H7 (cell line): Measurements from ENCODE around the gene CRTC1. TPM values are rescaled to one million over a fixed set of nuclear protein-coding genes. Genes with fewer than 3 reads are reported as not detected.
"Not testable (repeated sequence)": the region's sequence is repeated elsewhere in the genome, so short reads cannot be mapped to it uniquely, and the experiment has no call there.

Experiments
- DNase-seq: peaks from one replicate; pipeline ENCODE4 v3.0.0; 2012
- H3K27me3 ChIP-seq: 2 replicates; pipeline ENCODE4 v1.6.0; 2011; ENCODE audit warnings: mild to moderate bottlenecking, low read length; ENCODE audit not compliant: control insufficient read depth, insufficient read depth
- H3K36me3 ChIP-seq: replicated peaks from 2 replicates; pipeline ENCODE4 v1.5.1; 2011; ENCODE audit warnings: low read length; ENCODE audit not compliant: control insufficient read depth, insufficient read depth
- H3K4me3 ChIP-seq: 2 replicates; pipeline ENCODE4 v1.5.1; 2011; ENCODE audit warnings: low read depth, mild to moderate bottlenecking, control low read depth, low read length, moderate library complexity; ENCODE audit not compliant: insufficient read depth
- total RNA-seq: library from RNA; depleted of rRNA; stranded (reverse); fragments of >200 nt; shearing (Covaris generic); gene quantifications from 2 replicates; pipeline ENCODE4 v1.2.3, GENCODE V29; 2014

CRTC1 gene
- total RNA-seq, 1 experiment from 2014 or later, result 3.7 TPM

DNA sequence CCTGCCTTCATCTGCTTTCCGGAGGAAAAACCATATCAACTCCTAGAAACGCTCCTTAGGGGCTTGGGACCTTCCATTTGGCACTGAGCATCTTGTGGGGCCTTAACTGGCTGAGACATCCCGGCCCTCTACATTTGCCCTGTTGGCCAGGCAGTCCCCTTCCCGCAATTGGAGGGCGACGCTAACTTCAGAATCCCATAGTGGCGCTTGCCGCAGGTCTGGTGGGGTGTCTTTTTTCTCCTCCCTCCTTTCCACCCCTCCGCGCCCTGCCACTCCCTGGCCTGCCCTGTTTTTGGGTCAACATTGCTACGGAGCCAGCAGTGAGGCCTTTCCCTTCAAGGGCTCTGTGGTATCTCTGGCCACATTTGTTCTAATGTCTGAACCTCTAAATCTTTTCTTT is 13.6 kb upstream of the CRTC1 start:
- H3K27me3 ChIP-seq, result no peaks in the 10 kb centered on the region
- H3K4me3 ChIP-seq, result no peak overlapping the region
- no peak for DNase-seq
- no peaks in the 10 kb centered on the region; the same call in 1 of the 2 replicates for H3K36me3 ChIP-seq

DNA sequence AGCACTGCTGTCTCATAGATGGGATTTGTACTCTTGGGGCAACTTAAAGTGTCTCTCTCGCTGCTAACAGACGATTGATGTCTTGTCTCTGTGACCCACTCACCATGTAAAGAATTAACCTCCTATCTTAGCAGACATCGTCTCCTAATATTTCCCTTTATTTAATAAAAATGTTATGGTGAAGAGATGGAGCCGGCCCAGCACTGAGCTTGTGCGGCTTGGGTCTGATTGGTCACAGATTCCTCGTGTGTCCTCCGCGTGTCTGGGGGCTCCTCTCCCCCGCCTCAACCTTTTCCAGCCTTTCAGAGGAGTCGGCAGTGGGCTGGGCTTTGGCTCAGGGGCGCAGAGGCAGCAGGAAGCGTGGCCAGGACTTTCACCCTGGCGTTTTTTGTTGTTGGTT is 13.2 kb upstream of the CRTC1 start:
- no peak overlapping the region for H3K4me3 ChIP-seq
- no peaks in the 10 kb centered on the region for H3K27me3 ChIP-seq
- no peaks in the 10 kb centered on the region; the same call in 1 of the 2 replicates for H3K36me3 ChIP-seq
- no peak for DNase-seq

DNA sequence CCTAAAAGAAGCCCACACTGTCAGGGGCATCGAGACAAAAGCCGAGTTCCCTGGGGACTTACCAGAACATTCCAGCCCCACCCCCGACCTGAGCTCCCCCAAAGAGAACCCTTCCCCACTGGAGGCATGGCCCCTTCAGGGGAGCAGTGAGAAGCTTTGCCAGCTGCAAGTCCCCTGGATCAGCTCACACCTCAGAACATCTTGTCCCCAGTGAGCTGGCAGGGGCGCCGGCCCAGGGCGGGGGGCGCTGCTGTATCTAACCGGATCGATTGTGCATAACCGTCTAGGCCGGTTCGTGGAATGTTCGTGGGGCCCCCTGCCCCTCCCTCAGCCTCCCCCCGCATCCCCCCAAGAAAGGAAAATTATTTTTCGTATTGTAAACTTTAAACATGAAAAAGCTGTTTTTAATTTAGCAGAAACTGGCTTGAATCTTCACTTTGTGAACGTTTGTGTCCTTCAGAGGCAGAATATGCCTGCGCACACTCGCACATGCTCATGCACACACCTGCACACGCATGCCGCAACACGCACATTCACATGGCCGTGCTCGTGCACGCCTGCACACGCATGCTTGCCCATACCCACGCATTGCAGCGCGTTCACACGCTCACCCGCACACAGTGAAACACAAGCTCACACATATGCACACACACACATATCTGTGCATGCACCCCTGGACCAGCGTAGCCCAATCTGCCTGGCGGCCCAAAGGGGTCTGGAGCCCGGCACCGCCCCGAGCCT is 12.0 kb upstream of the CRTC1 start:
- H3K36me3 ChIP-seq, result no peaks in the 10 kb centered on the region; the same call in 1 of the 2 replicates
- peak; percentile 56 for DNase-seq
- no peak overlapping the region for H3K4me3 ChIP-seq
- H3K27me3 ChIP-seq, result no peaks in the 10 kb centered on the region

DNA sequence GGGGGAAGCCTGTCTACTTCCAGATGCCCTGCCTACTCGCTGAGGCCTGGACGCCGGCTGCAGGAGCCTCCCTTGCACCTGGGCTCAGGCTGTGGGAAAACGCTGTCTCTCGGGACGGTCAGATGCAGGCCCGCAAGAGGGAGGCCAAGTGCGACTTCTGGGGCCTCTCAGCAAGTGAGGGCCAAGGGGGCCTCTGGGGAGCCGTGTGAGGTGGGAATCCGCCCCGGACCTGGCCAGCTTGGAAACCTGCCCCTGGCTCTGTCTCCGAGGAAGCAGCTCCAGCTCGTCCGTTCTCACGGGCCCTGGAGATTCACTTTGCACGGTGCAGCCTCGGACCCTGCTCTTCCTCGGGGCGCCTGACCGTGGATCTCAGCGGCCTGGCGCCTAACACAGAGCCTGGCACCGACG is 11.4 kb upstream of the CRTC1 start:
- DNase-seq, result peak; percentile 62
- Histone ChIP-seq H3K4me3 (no peak overlapping the region), H3K36me3 (no peaks in the 10 kb centered on the region; the same call in none of the 2 replicates), H3K27me3 (no peaks in the 10 kb centered on the region)

DNA sequence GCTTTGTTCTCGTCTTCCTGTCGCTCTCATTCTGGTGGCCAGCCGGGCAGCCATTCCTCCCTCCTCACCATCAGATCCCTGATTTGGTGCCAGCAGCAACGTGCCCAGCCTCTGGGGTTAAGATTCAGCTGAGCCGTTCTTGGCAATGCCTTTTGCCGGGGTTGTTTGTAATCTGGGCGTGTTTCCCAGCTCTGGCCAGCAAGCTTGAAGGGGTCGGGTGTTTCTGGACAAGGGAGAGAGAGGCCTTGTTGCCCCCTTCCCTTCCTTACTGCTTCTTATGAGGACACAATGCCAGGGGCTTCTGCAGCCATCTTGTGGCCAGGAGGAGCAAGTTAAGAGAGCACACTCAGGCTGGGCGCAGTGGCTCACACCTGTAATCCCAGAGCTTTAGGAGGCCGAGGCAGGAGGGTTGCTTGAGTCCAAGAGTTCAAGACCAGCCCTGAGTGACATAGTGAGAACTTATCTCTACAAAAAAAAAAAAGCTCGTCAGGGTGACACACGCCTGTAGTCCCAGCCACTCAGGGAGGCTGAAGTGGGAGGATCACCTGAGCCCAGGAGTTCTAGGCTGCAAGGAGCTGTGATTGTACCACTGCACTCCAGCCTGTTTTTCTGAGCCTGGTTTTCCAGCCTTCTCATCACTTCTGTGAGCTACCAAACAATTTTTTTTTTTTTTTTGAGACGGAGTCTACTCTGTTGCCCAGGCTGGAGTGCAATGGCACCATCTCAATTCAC is 10.7 kb upstream of the CRTC1 start:
- H3K27me3 ChIP-seq, result no peaks in the 10 kb centered on the region
- peak; percentile 75 for DNase-seq
- no peak overlapping the region for H3K4me3 ChIP-seq
- no peaks in the 10 kb centered on the region; the same call in none of the 2 replicates for H3K36me3 ChIP-seq

DNA sequence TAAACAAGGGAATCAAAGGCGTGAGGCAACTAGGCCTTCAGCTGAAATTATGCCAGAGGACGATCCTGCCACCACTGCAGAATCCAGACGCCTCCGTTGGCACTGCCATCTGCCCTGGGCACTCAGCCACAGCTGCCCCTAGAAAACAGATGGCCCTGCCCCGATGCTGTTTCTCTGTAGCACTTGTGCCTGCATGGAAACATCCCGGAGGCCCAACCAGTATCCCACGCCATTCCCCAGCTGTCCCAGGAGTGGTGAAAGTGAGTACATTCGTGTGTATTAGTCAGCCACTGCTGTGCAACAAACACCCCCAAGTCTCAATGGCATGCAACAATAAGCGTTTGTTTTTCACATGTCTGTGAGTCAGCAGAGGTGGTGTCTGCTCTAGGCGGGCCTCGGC is 8.9 kb upstream of the CRTC1 start:
- no peaks in the 10 kb centered on the region; the same call in 1 of the 2 replicates for H3K36me3 ChIP-seq
- H3K4me3 ChIP-seq, result no peak overlapping the region
- no peak for DNase-seq
- H3K27me3 ChIP-seq, result no peaks in the 10 kb centered on the region

DNA sequence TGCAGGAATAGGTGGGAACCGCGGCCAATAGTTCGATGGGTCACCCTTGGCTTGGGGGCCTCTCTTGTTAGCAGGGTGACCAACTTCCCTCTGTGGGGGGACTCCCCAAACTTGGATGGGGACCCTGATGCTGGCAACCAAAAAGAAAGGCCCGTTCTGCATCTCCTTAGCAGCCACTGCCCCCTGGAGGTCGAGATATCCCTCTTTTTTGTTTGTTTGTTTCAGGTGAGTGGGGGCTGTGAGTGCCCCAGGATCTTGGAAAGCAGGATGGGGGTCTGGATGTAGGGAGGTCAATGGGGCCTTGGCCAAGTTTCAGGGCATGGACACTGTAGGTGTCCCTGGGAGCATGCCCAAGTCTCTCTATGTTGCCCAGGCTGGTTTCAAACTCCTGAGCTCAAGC is 7.7 kb upstream of the CRTC1 start:
- no peaks in the 10 kb centered on the region for H3K27me3 ChIP-seq
- no peak overlapping the region for H3K4me3 ChIP-seq
- H3K36me3 ChIP-seq, result no peaks in the 10 kb centered on the region; the same call in 1 of the 2 replicates
- DNase-seq, result peak; percentile 87

DNA sequence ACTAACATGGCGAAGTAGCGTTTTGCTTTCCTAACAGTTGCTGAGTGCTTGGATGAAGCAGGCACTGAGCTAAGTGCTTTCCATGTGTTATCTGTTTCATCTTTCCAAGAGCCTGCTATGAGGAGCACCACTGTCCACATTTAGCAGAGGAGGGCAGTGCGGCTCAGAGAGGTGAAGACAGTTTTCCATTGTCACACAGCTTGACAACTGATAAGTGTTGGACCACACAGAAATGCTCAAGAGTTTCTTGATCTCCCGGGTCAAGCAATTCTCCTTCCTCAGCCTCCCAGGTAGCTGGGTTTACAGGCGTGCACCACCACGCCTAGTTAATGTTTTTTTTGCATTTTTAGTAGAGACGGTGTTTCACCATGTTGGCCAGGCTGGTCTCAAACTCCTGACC is 6.8 kb upstream of the CRTC1 start:
- Histone ChIP-seq H3K4me3 (no peak overlapping the region), H3K36me3 (no peaks in the 10 kb centered on the region; the same call in 1 of the 2 replicates), H3K27me3 (no peaks in the 10 kb centered on the region)
- no peak for DNase-seq

DNA sequence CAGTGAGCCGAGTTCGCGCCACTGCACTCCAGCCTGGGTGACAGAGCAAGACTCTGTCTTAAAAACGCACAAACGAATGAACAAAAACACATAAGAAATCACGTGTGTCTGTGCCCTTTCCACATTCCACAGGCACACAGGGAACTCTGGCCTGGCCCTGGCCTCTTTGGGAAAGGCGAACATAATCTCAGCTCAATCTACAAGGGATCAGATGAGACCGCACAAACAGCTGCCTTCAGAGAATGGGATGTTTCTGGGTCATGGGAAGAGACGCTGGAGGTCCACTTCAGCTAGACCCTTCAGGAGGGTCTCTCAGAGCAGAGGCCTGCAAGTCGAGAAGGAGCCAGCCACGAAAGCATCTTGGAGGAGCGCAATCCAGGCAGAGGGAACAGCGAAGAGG is 6.3 kb upstream of the CRTC1 start:
- DNase-seq, result no peak
- Histone ChIP-seq H3K36me3 (no peaks in the 10 kb centered on the region; the same call in 1 of the 2 replicates), H3K4me3 (no peak overlapping the region), H3K27me3 (no peaks in the 10 kb centered on the region)

DNA sequence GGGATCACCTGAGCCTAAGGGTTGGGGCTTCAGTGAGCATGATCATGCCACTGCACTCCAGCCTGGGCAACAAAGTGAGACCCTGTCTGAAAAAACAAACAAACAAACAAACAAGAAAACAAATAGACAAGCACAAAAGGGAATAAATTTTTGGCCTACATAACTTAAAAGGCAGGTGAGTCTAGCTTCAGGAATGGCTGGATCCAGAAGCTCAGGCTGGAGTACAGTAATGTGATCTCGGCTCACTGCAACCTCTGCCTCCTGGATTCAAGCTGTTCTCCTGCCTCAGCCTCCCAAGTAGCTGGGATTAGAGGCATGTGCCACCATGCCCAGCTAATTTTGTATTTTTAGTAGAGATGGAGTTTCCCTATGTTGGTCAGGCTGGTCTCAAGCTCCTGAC is 3.3 kb upstream of the CRTC1 start:
- not testable (repeated sequence) for H3K27me3 ChIP-seq, H3K4me3 ChIP-seq, H3K36me3 ChIP-seq, DNase-seq

DNA sequence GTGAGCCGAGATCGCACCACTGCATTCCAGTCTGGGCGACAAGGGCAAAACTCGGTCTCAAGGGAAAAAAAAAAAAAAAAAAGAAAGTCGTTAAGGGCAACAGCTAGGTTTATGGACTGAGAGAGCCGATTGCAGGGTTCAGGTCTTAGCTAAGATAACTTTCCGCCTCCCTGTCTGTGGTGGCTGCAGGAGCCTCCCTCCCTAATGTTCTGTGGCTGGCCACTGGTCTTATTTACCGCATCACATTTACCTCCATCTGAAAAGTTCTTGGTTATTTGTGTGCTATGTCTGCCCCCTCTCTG is 722 bp upstream of the CRTC1 start:
- DNase-seq, result peak; percentile 57
- Histone ChIP-seq H3K4me3 (peak overlapping the region; percentile 69), H3K27me3 (no peaks in the 10 kb centered on the region), H3K36me3 (no peaks in the 10 kb centered on the region)

DNA sequence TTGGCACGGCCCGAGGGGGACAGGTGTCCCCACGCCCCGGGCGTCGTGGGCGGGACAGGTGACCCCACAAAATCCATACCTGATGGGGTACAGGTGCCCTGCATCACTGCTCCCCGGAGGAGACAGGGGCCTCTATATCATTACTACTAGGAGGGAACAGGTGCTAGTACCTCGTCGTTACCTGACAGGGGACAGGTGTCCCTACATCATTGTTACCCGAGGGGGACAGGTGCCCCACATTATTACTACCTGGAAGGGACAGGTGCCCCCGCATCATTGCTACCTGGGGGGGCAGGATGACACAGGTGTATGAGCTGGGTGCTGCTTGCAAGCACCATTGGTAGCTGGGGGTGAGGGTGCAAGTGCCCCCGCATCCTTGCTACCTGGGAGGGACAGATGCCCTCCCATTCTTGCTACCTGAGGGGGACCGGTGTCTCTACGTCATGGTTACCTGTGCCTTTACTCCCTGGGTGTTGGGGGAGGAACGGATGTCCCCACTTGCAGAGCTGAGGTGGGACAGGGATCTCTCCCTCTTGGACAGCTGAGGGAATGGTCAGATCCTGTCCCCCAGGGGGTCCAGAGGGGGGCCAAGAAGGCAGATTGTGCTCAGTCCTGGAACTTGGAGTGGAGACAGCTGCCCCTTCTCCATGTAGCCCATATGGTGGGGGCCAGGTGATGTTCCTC is 620 bp downstream of the CRTC1 start:
- Histone ChIP-seq H3K27me3 (no peaks in the 10 kb centered on the region), H3K36me3 (no peaks in the 10 kb centered on the region), H3K4me3 (peak overlapping the region; percentile 67)
- peak; percentile 43 for DNase-seq

DNA sequence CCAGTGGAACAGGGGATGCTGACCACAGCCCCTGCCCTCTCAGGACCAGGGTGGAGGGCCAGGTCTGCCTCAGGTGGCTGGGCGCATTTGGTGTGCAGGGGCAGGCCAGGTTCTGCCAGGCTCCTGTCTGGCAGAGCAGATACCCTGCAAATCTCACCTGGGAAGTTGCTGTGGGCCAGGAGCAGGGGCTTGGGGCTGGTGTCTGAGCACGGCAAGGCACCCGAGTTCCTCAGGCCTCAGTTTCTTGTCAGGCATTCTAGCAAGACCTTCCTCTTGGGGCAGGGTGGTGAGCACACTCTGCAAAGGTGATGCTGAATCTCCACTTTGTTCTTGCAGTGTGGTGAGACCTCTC is 1.1 kb downstream of the CRTC1 start:
- DNase-seq, result no peak
- Histone ChIP-seq H3K36me3 (no peaks in the 10 kb centered on the region), H3K4me3 (no peak overlapping the region), H3K27me3 (no peaks in the 10 kb centered on the region)

DNA sequence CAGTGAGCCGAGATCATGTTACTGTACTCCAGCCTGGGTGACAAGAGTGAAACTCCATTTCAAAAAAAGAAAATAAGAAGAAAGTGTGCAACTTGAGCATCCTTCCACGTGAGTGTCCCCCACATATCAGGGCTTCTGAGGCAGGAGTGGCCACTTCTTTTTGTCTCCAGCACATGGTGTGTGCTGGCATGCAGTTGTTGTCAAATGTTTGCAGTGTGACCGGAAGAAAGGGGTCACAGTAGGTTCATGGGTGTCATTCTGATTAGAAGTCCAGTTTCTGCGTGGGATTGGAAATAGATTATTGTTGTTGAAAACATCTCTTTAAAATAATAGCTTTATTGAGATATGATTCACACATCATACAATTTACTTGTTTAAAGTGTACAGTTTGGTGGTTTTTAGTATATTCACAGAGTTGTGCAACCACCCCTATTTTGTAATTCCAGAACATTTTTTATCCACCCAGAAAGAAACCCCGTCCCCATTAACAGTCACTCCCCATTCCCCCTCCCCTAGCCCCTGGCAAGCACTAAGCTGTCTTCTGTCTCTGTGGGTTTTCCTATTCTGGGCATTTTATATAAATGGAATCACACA is 2.2 kb downstream of the CRTC1 start:
- Histone ChIP-seq H3K36me3 (no peaks in the 10 kb centered on the region), H3K27me3 (no peaks in the 10 kb centered on the region), H3K4me3 (no peak overlapping the region)
- DNase-seq, result no peak
